CD4-positive, CD25-positive, alpha-beta regulatory T cell (primary cell): ENCODE measurements around the gene C19orf44. TPM values are rescaled to one million over a fixed set of nuclear protein-coding genes. Genes with fewer than 3 reads are reported as not detected.
"Not testable (repeated sequence)": the region's sequence is repeated elsewhere in the genome, so short reads cannot be mapped to it uniquely, and the experiment has no call there.

Source experiments
- ATAC-seq, 2 donors: fragments of 150-1000 bp; cut with Tn5 transposase; one replicate each; pipeline ENCODE4 v1.10.0; 2021; ENCODE audit warnings: low read depth in 2 of 2, moderate number of reproducible peaks in 2 of 2, moderate library complexity in 1 of 2
- DNase-seq, 3 donors: peaks; one replicate each; pipeline versions ENCODE4 v3.0.0 to v3.0.0-alpha.2; 2012 to 2022; ENCODE audit warnings: mixed read lengths in 1 of 3
- H3K27ac ChIP-seq: one replicate; pipeline ENCODE4 v1.7.0; 2013; ENCODE audit warnings: mild to moderate bottlenecking, low read length; ENCODE audit not compliant: insufficient read depth, poor library complexity, severe bottlenecking
- H3K27me3 ChIP-seq: one replicate; pipeline ENCODE4 v1.7.0; 2013; ENCODE audit warnings: low read length; ENCODE audit not compliant: control insufficient read depth, insufficient read depth
- H3K36me3 ChIP-seq: one replicate; pipeline ENCODE4 v1.7.0; 2013; ENCODE audit warnings: mild to moderate bottlenecking, low read length, moderate library complexity; ENCODE audit not compliant: control insufficient read depth, insufficient read depth
- H3K4me1 ChIP-seq: 2 replicates; pipeline ENCODE4 v1.7.0; 2013; ENCODE audit warnings: mild to moderate bottlenecking, low read length; ENCODE audit not compliant: insufficient read depth, control insufficient read depth, poor library complexity, severe bottlenecking
- H3K4me3 ChIP-seq: one replicate; pipeline ENCODE4 v1.7.0; 2013; ENCODE audit warnings: low read depth, mild to moderate bottlenecking, low read length, moderate library complexity
- H3K9me3 ChIP-seq, 2 experiments: 1 replicate in 1 of 2; 2 replicates in 1 of 2; pipeline ENCODE4 v1.7.0; 2013; ENCODE audit warnings: low read length in 2 of 2, mild to moderate bottlenecking in 1 of 2, moderate library complexity in 1 of 2; ENCODE audit not compliant: control insufficient read depth in 2 of 2
- H3K27ac Mint-ChIP-seq, 3 donors: one replicate each; pipeline ENCODE4 v1.8.0; 2020 to 2022; ENCODE audit warnings: mild to moderate bottlenecking in 3 of 3, mixed read lengths in 3 of 3, moderate library complexity in 2 of 3
- H3K27me3 Mint-ChIP-seq: one replicate; pipeline ENCODE4 v1.8.0; 2022; ENCODE audit warnings: mild to moderate bottlenecking, mixed read lengths
- H3K36me3 Mint-ChIP-seq: one replicate; pipeline ENCODE4 v1.8.0; 2020; ENCODE audit warnings: mixed read lengths
- H3K4me1 Mint-ChIP-seq, 4 donors: one replicate each; pipeline ENCODE4 v1.8.0; 2020 to 2022; ENCODE audit warnings: mixed read lengths in 4 of 4, mild to moderate bottlenecking in 1 of 4
- H3K4me3 Mint-ChIP-seq, 4 donors: one replicate each; pipeline ENCODE4 v1.8.0; 2020 to 2022; ENCODE audit warnings: mild to moderate bottlenecking in 4 of 4, mixed read lengths in 4 of 4, moderate library complexity in 3 of 4
- H3K9me3 Mint-ChIP-seq, 7 donors: one replicate each; pipeline ENCODE4 v1.8.0; 2020 to 2022; ENCODE audit warnings: mixed read lengths in 7 of 7, mild to moderate bottlenecking in 3 of 7, moderate library complexity in 2 of 7
- polyA plus RNA-seq, 4 donors: library from polyadenylated mRNA; unstranded; fragments of 300-500 nt; fragmentation: Illumina TruSeq; gene quantifications; one replicate each; pipeline ENCODE4 v1.2.3, GENCODE V29; 2021
- total RNA-seq: library from RNA; stranded (reverse); gene quantifications from one replicate; pipeline ENCODE4 v1.2.3, GENCODE V29; 2022

The C19orf44 gene
- total and polyA plus RNA-seq, 5 donors from 2014 or later = 0.76 to 1.9 (median 1.5) TPM; not detected in 1

- H3K27me3 Mint-ChIP-seq = no peaks in the 10 kb centered on the region
- no peaks in the 10 kb centered on the region for H3K9me3 Mint-ChIP-seq
- H3K36me3 ChIP-seq = no peaks in the 10 kb centered on the region
- H3K4me1 ChIP-seq = peaks cover 10% of the 10 kb centered on the region
- no peak overlapping the region for H3K4me3 ChIP-seq
- DNase-seq (no peak), ATAC-seq (no peak)
- H3K9me3 ChIP-seq = no peaks in the 10 kb centered on the region
- peak overlapping the region in 1 of 3 donors; percentile 54 for H3K27ac Mint-ChIP-seq
- H3K4me3 Mint-ChIP-seq = no peak overlapping the region
- no peaks in the 10 kb centered on the region for H3K27me3 ChIP-seq
- H3K36me3 Mint-ChIP-seq = peaks cover 17% of the 10 kb centered on the region
- peaks cover 7 to 81% (median 44%) of the 10 kb centered on the region in 4 donors for H3K4me1 Mint-ChIP-seq
- no peak overlapping the region for H3K27ac ChIP-seq
These were observed 33.4 kb upstream of the C19orf44 start for GRCh38 chr19:16462757-16463250.

- no peak overlapping the region for H3K4me3 Mint-ChIP-seq
- peaks cover 4% of the 10 kb centered on the region for H3K4me1 ChIP-seq
These were observed 32.7 kb upstream of the C19orf44 start for GRCh38 chr19:16463341-16463990.

GRCh38 chr19:16463991-16464575 is 32.1 kb upstream of the C19orf44 start:
- Mint-ChIP-seq H3K9me3 (no peaks in the 10 kb centered on the region), H3K36me3 (peaks cover 21% of the 10 kb centered on the region), H3K4me3 (no peak overlapping the region), H3K27me3 (no peaks in the 10 kb centered on the region), H3K27ac (peak overlapping the region in 2 of 3 donors; percentile 27 to 48), H3K4me1 (peaks cover 7 to 79% (median 42%) of the 10 kb centered on the region in 4 donors)
- no peak for ATAC-seq
- DNase-seq = no peak
- H3K36me3 ChIP-seq = no peaks in the 10 kb centered on the region
- no peak overlapping the region for H3K4me3 ChIP-seq
- H3K27ac ChIP-seq = no peak overlapping the region
- H3K27me3 ChIP-seq = no peaks in the 10 kb centered on the region
- H3K4me1 ChIP-seq = no peaks in the 10 kb centered on the region
- H3K9me3 ChIP-seq = no peaks in the 10 kb centered on the region

More at GRCh38 chr19:16463341-16463990, 32.7 kb upstream of the C19orf44 start:
- peaks cover 19% of the 10 kb centered on the region for H3K36me3 Mint-ChIP-seq
- no peaks in the 10 kb centered on the region for H3K27me3 Mint-ChIP-seq
- H3K36me3 ChIP-seq = no peaks in the 10 kb centered on the region
- ATAC-seq (no peak), DNase-seq (no peak)
- H3K4me3 ChIP-seq = no peak overlapping the region
- peaks cover 7 to 79% (median 43%) of the 10 kb centered on the region in 4 donors for H3K4me1 Mint-ChIP-seq
- H3K27ac Mint-ChIP-seq = peak overlapping the region in 2 of 3 donors; percentile 27 to 48
- no peaks in the 10 kb centered on the region for H3K9me3 ChIP-seq
- no peaks in the 10 kb centered on the region for H3K9me3 Mint-ChIP-seq
- no peak overlapping the region for H3K27ac ChIP-seq
- no peaks in the 10 kb centered on the region for H3K27me3 ChIP-seq

- H3K4me1 ChIP-seq = peaks cover 2% of the 10 kb centered on the region
- H3K4me3 Mint-ChIP-seq = no peak overlapping the region
- H3K27me3 Mint-ChIP-seq = no peaks in the 10 kb centered on the region
- H3K27ac ChIP-seq = no peak overlapping the region
- H3K4me1 Mint-ChIP-seq = peaks cover 7 to 78% (median 39%) of the 10 kb centered on the region in 4 donors
- DNase-seq = no peak
- H3K36me3 Mint-ChIP-seq = peaks cover 25% of the 10 kb centered on the region
- H3K4me3 ChIP-seq = no peak overlapping the region
- no peaks in the 10 kb centered on the region for H3K9me3 Mint-ChIP-seq
- no peaks in the 10 kb centered on the region for H3K27me3 ChIP-seq
- no peaks in the 10 kb centered on the region for H3K36me3 ChIP-seq
- H3K9me3 ChIP-seq = no peaks in the 10 kb centered on the region
- no peak for ATAC-seq
- H3K27ac Mint-ChIP-seq = peak overlapping the region in 1 of 3 donors; percentile 7
These were observed 31.0 kb upstream of the C19orf44 start for GRCh38 chr19:16465239-16465638.

GRCh38 chr19:16466802-16467427 is 29.3 kb upstream of the C19orf44 start:
- Mint-ChIP-seq H3K4me3 (peak overlapping the region in 1 of 4 donors; percentile 53), H3K4me1 (peaks cover 11 to 77% (median 45%) of the 10 kb centered on the region in 4 donors), H3K27ac (peak overlapping the region in 1 of 3 donors; percentile 54), H3K36me3 (peaks cover 25% of the 10 kb centered on the region)
- H3K36me3 ChIP-seq, ATAC-seq, H3K4me3 ChIP-seq, H3K27ac ChIP-seq, H3K27me3 ChIP-seq, H3K9me3 Mint-ChIP-seq, H3K27me3 Mint-ChIP-seq, H3K9me3 ChIP-seq, DNase-seq: not testable (repeated sequence)
- peaks cover 12% of the 10 kb centered on the region for H3K4me1 ChIP-seq

- Histone ChIP-seq H3K27ac (no peak overlapping the region), H3K27me3 (no peaks in the 10 kb centered on the region), H3K9me3 (no peaks in the 10 kb centered on the region), H3K36me3 (no peaks in the 10 kb centered on the region), H3K4me1 (peaks cover 16% of the 10 kb centered on the region), H3K4me3 (no peak overlapping the region)
- Mint-ChIP-seq H3K9me3 (no peaks in the 10 kb centered on the region), H3K27ac (peak overlapping the region in 1 of 3 donors; percentile 54), H3K36me3 (peaks cover 25% of the 10 kb centered on the region), H3K4me1 (peaks cover 11 to 72% (median 45%) of the 10 kb centered on the region in 4 donors), H3K27me3 (no peaks in the 10 kb centered on the region), H3K4me3 (peak overlapping the region in 2 of 4 donors; percentile 38 to 53)
- no peak for ATAC-seq
- DNase-seq = no peak
These were observed 28.6 kb upstream of the C19orf44 start for GRCh38 chr19:16467581-16467980.

- H3K27ac Mint-ChIP-seq = peak overlapping the region; percentile 14 to 86 (median 56)
- H3K27me3 Mint-ChIP-seq = no peaks in the 10 kb centered on the region
- peaks cover 4 to 47% (median 31%) of the 10 kb centered on the region in 4 donors for H3K4me1 Mint-ChIP-seq
- Histone ChIP-seq H3K4me3 (peak overlapping the region; percentile 89), H3K9me3 (no peaks in the 10 kb centered on the region), H3K36me3 (no peaks in the 10 kb centered on the region), H3K27ac (no peak overlapping the region), H3K4me1 (peaks cover 16% of the 10 kb centered on the region), H3K27me3 (no peaks in the 10 kb centered on the region)
- ATAC-seq = no peak
- DNase-seq = no peak
- peak overlapping the region; percentile 89 to 93 (median 90) for H3K4me3 Mint-ChIP-seq
- peaks cover 18% of the 10 kb centered on the region for H3K36me3 Mint-ChIP-seq
- no peaks in the 10 kb centered on the region for H3K9me3 Mint-ChIP-seq
These were observed 25.7 kb upstream of the C19orf44 start for GRCh38 chr19:16470541-16470910.
